22Rv1 (cell line): ENCODE results near the gene RNU6-1.

Experiments used
- H3K27ac ChIP-seq: fragments of 450-650 bp; 2 replicates; pipeline ENCODE4 v1.5.1; 2017
- ZFX ChIP-seq: fragments of 450-650 bp; IDR thresholded peaks from 2 replicates; pipeline ENCODE4 v1.6.1; 2017; ENCODE audit warnings: antibody characterized with exemption, borderline replicate concordance
- TF ChIP-seq, protein P1 (sequence below): fragments of 450-650 bp; IDR thresholded peaks from 2 replicates; pipeline ENCODE4 v1.5.1; 2017; ENCODE audit warnings: mild to moderate bottlenecking

The RNU6-1 gene

DNA sequence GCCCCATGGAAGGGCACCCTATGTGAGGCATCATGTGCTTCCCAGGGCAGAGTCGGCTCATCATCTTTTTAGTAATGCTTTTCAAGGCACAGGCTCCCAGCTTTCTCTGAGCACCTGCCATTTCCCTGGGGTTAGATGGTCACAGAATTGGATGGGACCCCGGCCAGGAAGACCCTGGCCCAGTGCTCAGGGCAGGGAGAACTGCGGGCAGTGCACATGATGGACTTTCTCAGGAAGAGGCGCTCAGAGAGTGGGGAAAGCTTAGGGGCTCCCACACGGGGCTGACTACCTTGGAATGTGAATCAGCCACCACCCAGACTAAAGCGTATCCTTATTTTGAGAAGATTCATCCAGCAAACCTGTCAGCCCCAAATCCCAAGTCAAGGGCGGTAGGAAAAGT is 31.0 kb downstream of the RNU6-1 start:
- no peak overlapping the region for H3K27ac ChIP-seq
- no peak for TF ChIP-seq ZFX
- TF ChIP-seq, protein P1, sequence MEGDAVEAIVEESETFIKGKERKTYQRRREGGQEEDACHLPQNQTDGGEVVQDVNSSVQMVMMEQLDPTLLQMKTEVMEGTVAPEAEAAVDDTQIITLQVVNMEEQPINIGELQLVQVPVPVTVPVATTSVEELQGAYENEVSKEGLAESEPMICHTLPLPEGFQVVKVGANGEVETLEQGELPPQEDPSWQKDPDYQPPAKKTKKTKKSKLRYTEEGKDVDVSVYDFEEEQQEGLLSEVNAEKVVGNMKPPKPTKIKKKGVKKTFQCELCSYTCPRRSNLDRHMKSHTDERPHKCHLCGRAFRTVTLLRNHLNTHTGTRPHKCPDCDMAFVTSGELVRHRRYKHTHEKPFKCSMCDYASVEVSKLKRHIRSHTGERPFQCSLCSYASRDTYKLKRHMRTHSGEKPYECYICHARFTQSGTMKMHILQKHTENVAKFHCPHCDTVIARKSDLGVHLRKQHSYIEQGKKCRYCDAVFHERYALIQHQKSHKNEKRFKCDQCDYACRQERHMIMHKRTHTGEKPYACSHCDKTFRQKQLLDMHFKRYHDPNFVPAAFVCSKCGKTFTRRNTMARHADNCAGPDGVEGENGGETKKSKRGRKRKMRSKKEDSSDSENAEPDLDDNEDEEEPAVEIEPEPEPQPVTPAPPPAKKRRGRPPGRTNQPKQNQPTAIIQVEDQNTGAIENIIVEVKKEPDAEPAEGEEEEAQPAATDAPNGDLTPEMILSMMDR: no peak

DNA sequence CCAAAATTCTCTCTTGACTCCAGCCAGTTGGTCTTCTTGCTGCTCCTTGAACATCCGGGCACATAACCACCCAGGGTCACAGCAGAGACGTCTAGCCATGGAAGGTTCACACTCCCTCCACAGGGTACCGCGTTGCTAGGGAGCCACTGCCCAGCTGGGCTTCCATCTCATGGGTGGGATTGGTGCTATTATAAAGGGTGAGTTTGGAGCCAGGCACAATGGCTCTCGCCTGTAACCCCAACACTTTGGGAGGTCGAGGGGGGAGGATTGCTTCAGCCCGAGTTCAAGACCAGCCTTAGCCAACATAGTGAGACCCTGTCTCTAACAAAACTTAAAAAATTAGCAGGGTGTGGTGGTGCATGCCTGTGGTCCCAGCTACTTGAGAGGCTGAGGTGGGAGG is 32.0 kb downstream of the RNU6-1 start:
- TF ChIP-seq, protein P1: no peak
- no peak for TF ChIP-seq ZFX
- no peak overlapping the region for H3K27ac ChIP-seq

DNA sequence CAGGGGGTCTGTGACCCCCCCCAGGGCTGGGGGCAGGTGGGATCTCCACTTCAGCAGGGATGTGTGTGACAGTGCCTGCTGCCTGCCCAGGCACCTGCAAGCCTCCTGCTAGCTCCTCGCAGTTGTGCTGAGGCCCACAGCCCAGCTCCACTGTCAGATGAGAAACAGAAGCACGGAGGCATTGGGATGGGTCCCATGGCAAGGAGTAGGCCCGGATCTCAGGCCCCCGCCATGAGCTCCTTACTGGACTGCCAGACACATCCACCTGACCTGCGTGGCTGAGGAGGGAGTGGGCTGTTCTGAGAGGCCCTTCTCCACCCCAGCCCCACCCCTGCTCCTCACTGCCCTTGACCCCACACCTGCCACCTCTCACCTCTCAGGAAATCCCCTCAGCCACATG is 32.7 kb downstream of the RNU6-1 start:
- no peak overlapping the region for H3K27ac ChIP-seq

DNA sequence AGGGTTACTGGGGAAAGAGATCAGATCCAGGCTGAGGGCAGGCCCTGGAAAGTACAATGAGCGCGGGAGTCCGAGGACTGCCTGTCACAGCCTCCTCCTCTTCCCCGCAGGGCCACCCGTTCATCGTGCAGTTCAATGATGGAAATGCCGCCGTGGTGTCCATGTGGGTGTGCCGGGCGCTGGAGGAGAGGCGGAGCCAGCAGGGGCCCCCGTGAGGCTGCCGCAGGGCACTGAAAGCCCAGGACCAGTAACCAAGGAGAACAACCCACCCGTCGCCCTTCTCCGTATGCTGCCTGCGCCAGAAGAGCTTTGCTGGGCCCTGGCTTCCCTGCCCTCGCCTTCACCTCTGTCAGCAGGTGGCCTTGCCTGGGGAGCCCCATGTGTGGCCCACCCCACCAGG is 33.3 kb downstream of the RNU6-1 start:
- no peak overlapping the region for H3K27ac ChIP-seq
- TF ChIP-seq, protein P1: no peak
- no peak for TF ChIP-seq ZFX

More for the DNA sequence above, 32.7 kb downstream of the RNU6-1 start:
- no peak for TF ChIP-seq ZFX
- TF ChIP-seq, protein P1: no peak

DNA sequence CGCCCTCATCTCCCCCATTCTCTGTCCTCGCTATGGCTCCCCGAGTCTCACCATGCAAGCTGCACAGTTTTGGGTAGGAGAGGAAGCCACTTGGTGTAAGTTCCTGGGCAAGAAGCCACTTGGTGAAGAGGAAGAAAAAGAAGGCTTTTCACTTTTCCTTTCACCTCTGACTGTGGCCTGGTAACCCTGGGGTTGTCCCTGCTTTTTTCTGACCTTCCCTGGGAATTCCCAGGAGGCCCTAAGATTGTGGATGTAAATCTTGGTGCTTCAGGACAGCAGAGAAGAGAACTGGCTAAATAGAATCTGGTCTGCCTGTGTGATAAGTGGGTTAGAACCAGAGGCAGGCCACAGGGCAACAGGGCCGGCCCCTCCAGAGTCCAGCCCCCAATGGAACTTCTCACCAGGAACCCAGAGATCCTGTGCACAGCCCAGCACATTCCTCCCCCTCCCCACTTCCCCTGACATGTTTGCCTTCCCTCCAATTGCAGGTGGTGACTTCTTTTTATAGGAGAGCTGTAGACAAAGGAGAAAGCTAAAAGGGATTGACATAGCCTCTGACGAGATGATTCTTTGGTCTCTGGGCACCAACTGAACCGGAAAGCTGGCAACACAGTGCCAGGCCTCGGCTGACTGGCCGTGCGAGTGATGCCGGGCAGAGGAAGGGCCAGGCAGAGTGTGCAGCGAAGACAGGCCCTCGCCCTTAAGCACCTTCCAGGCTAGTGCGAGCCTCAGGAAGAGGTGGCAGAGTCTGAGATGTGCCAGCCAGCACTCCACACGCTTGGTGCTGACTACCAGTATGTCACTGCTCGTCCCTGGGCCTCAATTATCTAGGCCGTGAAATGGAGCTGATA is 34.0 kb downstream of the RNU6-1 start:
- no peak overlapping the region for H3K27ac ChIP-seq
- TF ChIP-seq ZFX: no peak
- TF ChIP-seq, protein P1: no peak

DNA sequence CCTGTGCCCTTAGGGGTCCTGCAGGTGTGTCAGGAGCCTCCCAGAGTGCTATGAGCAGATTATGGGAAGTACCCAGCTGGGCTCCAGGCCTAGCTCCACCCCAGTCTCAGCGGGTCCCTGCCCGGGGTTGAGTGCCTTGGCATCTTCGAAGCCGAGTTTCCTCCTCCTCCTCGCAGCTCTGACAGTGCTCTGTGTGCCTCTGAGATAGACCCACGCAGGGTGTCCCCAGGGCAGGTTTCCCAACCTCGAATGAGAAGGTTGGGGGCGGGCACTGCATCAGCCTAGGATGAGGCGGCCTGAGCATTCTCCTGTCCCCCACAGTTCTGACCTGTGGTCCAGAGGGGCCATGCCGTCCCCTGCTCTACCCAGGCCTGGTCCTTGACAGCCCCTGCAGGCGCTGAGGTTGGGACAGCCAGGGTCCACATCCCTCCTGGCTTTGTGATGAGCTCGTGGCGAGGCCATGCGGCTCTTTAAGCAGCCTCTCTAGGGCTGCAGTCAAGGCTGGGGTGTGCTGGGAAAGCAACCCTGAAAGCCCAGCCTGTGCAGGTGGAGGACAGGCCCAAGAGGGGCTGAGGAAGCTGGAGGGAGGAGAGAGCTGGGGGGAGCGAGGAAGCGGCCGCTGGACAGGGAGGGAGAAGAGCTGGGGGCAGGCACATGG is 34.7 kb downstream of the RNU6-1 start:
- no peak for TF ChIP-seq ZFX
- TF ChIP-seq, protein P1: no peak
- H3K27ac ChIP-seq: no peak overlapping the region
